Activated CD8-positive, alpha-beta memory T cell treated with anti-CD3 and anti-CD28 coated beads, Interleukin-2, amount 50 U/mL, for 24 hours (primary cell): ENCODE data around the gene EXOC3.

ENCODE experiments used
- DNase-seq: peaks from one replicate; pipeline ENCODE4 v3.0.0-alpha.2; 2020; ENCODE audit errors: extremely low read depth

EXOC3 gene

DNA sequence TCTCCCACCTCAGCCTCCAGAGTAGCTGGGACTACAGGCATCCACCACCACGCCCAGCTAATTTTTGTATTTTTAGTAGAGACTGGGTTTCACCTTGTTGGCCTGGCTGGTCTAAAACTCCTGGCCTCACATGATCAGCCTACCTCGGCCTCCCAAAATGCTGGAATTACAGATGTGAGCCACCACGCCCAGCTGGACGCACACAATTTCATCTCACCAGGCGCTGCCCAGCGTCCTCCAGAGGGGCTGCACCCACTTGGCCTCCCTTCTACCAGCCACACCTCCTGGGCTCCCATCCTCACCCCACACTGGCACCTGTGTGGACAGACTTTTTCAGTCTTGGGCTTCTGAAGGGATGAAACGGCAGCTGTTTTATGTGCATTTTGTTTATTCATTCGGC is 3.8 kb upstream of the EXOC3 start:
- no peak for DNase-seq

DNA sequence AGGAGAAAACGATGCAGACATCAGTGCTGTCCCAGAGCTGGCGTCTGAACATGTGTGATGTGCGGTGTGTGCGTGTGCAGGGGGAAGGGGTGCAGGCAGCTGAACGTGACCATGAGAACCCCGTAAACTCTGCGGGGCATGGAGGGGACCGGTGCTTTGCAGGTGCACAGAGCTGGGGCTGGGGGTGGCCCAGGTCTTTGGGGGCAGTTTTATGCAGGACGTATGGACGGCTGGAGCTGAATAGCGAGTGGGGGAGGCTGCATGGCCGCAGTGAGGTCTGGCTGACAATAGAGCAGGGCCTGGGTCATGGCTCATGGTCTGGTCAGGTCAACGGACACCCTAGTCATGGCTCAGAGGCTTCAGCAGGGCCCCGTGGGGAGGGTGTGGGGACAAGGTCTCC is 3.3 kb upstream of the EXOC3 start:
- DNase-seq = no peak

DNA sequence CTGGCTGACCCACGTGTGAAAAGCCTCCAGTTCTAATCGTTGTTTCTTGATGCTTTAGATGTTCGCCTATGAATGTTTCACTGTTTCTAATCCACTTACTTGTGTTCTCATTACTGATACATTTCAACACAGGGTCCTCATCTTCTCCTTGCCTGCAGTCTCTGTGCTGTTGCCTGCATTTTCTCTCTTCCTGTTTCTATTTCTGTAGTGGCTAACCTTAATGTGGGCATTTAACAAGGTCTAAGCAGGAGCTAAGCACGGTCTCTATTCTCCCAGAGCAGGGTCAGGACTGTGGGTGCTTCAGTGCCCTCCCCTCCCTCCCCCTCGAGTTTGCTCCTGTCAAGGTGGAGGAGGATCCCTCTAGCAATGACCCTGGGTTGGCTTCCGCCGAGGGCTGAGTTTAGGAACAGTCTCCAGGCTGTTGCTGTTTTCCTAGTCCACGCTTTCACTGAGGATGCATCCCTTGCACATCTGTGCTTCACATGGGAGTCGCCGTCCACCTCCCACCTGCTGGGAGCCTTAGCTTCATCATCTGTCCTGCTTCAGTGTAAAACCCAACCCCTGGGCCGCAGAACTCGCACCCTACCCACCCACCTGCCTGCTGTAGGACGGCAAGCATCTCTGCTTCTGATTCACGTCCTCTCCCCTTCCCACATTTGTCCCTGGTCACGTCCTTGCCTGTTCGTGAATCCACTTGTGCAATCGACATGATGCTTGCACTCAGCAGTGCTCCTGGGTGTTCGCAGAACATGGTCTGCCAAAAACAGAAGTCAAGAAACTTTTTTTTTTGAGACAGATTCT is 2.4 kb upstream of the EXOC3 start:
- DNase-seq = no peak

DNA sequence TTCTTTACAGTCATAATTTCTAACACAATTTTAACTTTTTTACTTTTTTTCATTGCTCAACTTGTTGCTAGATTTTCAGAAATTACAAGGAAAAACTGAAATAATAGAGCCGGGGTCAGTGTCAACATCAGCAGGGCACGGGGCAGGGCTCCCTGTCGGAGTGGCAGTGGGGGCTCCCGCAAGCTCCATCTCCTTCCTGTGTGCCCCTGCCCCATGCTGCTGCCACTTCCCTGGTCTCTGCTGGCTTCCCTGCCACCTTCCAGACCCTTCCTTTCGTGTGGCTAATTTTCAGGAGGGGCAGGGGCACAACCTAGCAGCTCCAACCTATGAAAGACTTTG is 1.0 kb upstream of the EXOC3 start:
- no peak for DNase-seq

DNA sequence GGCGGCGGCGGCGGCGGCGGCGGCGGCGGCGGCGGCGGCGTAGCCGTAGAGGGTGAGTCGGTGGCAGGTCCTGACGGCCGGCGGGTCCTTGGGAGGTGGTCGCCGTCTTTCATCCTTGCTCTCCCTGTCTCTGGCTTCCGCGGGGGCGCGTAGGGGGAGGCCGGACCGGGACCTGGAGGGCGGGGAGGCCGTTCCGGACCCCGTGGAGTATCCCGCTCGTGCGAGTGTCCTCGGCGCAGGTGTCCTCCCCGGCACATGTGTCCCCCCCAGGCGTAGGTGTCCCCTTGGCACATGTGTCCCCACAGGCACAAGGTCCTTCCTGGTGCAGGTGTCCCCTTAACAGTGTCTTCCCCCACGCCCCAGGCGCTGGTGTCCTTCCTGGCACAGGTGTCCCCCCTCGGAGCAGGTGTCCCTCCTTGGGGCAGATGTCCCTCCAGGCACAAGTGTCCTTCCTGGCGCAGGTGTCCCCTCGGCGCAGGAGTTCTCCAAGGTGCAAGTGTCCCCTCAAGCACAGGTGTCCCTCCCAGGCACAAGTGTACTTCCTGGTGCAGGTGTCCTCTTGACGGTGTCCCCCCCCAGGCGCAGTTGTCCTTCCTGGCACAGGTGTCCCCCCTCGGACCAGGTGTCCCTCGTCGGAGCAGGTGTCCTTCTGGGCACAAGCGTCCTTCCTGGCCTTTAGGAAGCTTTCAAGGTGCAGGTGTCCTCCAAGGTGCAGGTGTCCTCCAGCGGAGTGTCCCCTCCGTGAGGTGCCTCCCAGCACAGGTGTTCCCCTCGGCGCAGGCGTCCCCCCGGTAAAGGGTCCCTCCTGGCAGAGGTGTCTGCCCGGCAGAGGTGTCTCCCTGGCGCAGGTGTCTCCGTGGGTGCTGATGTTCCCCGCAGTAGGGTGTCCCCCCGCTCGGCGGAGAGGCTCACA is 519 bp downstream of the EXOC3 start:
- no peak for DNase-seq

DNA sequence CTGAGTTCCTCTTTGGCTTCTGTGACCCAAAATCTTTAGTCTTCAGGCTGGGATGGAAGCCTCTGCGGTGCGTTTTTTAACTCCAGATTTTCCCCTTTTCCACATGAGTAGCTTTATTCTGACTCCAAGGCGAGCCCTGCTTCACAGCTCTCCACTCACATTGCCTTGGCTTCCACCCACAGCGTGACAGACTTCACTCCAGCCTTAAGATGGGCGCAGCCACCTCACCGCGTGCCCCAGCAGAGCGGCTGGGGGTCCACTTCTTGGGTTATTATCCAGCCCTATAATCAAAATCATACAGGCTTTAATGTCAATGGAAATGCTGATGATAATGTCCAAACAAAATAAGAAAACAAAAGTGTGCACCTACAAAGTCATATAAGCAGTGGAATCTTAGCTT is 1.2 kb downstream of the EXOC3 start:
- no peak for DNase-seq

DNA sequence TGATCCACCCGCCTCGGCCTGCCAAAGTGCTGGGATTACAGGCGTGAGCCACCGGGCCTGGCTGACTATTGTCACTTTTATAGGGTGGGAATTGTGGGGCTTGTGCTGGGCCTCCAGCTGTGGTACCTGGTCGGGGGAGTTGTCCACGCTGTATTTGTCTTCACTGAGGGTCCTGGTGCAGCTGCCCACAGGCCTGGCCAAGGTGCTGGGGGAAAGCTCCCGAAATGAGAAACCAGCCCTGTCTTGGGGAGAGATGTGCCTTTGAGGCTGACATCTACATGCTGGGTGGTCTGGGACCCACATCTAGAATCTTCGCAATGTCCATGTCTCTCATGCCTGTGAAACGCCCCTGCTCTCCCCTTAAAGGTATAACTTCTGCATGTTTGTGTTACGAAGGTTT is 2.6 kb downstream of the EXOC3 start:
- no peak for DNase-seq

DNA sequence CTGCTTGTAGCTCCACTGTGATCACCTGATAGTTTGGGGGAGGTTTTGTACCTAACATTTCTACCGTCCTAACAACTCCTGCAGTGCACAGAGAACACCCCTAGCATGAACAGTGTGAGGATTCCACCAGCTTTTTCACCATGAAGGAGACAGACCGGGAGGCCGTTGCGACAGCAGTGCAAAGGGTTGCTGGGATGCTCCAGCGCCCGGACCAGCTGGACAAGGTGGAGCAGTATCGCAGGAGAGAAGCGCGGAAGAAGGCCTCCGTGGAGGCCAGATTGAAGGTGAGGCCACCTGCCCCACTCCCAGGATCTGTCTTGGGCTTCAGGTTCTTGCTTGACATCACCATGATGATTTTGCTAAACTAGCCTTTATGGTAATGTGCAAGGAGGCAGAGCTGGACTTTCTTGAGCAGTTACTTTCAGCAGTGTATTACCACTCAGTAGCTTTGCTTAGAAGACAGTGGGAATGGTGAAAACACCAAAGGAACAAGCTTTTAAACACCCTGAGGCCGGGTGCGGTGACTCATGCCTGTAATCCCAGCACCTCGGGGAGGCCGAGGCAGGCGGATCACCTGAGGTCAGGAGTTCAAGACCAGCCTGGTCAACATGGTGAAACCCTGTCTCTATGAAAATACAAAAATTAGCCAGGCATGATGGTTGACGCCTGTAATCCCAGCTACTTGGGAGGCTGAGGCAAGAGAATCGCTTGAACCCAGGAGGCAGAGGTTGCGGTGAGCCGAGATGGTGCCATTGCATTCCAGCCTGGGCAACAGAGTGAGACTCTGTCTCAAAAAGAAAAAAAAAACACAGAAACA is 3.3 kb downstream of the EXOC3 start:
- DNase-seq = no peak

DNA sequence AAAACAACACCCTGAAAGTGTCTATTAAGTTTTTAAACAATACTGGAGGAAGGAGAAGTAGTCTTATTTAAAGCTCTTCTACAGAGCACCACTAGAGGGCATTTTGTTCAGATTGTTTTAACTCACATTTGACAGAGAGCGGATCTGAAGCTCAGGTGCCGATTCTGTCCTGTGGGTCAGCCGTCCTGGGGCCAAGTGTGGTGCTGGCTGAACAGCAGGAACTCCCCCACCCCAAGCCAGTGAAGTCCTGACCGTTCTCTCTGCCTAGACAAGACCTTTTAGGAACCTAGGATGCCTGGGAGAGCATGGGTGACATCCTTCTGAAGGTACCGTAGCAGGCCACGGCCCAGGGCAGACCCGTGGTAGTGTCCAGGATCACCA is 3.9 kb downstream of the EXOC3 start:
- no peak for DNase-seq

DNA sequence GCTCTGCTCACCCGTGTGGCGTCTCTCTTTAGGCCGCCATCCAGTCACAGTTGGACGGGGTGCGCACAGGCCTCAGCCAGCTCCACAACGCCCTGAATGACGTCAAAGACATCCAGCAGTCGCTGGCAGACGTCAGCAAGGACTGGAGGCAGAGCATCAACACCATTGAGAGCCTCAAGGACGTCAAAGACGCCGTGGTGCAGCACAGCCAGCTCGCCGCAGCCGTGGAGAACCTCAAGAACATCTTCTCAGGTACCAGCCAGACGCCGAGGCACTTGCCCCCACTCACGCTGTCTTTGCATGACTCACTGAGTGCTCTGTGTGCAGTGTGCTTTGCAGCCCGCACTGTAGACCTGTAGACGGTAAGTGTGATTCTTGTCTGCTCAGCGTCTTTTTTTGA is 4.5 kb downstream of the EXOC3 start:
- no peak for DNase-seq

DNA sequence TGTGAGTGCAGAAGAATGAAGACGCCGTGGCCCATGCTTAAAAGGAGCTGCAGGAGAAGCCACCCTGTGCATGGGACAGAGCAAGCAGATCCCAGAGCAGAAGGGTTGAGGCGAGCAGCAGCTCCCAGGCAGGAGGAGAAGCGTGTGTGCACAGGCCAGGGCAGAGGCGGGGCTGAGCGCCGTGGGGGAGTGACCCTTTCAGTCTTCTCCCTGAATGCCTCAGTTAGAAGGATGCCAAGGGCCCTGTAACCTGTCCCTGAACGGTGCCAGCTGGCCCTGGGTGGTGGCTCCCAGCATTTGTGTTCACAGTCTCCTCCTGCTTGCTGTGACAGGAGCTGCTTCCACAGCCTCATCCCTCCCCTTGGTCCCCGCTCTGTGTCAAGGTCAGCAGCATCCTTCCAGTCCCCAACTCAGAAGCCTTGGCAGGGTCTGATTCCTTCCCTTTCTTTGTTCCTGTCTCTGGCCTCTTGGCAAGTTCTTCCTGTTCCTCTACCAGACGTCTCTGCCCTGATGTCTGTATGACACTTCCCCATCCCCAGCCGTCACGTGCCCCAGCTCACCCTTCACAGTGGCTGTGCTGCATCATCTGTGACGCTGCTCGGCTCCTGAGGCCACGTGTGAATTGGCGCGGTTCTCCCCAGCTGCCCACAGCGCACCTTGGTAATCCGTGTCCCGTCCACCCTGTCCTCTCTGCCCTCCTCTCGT is 5.2 kb downstream of the EXOC3 start:
- no peak for DNase-seq

DNA sequence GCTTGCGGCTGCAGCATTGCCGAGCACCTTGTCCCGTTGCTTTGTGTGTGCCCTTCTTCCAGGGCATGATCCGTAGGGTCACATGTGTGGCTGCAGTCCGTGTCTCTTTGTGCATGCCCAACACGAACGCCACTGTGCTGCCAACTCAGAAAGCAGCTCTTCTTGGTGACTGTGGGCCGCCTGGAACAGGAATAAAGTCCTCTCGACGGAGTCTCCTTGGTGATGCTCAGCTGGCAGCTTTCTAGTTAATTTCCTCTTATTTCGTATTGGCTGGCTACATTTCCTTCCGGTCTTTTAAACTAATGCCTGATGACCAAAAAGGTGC is 5.8 kb downstream of the EXOC3 start:
- no peak for DNase-seq

DNA sequence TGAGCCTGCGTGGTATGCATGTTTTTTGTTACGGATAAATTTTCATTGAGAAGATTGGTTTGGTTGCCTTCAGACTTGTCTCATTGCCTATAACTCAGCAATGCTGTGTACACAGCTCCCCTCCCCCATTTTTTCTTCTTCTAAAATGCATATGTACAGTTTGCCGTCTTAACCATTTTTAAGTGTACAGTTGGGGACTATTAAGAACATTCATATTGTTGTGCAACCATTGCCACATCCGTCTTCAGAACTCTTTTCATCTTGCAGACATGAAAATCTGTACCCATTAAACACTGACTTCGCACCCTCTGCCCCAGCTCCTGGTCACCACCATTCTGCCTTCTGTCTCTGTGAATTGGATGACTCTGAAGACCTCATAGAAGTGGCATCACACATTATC is 6.2 kb downstream of the EXOC3 start:
- no peak for DNase-seq

DNA sequence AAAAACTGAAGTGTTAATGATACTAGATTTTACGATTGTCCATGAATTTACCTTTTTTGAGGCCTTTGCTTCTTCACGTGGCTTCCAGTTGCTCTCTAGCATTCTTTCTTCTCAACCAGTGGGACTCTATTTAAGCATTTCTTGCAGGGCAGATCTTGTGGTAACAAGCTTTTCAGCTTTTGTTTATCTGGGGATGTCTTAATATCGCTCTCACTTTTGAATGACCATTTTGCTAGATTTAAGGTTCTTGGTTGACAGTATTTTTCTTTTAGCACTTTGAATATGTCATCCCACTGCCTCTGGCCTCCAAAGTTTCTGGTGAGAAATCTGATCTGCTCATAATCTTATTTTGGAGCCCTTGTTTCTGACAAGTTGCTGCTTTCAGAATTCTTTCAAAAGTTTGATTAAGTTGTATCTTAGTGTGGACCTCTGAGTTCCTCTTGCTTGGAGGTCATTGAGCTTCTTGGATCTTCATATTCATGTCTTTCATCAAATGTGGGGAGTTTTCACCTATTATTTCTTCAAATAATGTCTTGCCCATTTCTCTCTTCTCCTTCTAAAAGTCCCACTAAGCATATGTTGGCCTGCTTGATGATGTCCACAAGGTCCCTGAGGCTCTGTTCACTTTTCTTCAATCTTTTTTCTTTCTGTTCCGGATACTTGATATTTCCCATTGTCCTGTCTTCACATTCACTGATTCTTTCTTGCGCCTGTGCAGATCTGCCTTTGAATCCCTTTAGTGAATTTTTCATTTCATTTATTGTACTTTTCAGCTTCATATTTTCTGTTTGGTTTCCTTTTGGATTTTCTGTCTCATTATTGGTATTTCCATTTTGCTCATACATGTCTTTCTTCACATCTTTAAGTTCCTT is 8.8 kb downstream of the EXOC3 start:
- no peak for DNase-seq

DNA sequence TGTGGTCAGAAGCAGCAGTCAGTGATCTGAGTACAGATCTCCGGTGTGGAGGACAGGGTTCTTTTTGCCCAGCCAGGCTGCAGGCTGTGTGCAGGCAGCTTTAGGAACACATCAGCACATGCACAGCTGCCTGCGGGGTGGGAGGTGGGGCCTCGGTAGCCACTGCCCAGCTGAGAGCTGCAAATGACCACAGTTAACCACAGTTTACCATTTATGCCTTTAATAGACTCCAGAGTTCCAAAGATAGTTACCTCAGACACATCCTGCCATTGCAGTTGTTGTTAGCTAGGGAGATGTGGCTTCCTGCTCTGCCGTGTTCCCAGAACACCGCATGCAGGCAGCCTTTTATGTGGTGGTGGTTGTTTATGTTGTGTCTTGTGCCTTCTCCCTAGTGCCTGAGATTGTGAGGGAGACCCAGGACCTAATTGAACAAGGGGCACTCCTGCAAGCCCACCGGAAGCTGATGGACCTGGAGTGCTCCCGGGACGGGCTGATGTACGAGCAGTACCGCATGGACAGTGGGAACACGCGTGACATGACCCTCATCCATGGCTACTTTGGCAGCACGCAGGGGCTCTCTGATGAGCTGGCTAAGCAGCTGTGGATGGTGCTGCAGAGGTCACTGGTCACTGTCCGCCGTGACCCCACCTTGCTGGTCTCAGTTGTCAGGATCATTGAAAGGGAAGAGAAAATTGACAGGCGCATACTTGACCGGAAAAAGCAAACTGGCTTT is 10.2 kb downstream of the EXOC3 start:
- DNase-seq = no peak

DNA sequence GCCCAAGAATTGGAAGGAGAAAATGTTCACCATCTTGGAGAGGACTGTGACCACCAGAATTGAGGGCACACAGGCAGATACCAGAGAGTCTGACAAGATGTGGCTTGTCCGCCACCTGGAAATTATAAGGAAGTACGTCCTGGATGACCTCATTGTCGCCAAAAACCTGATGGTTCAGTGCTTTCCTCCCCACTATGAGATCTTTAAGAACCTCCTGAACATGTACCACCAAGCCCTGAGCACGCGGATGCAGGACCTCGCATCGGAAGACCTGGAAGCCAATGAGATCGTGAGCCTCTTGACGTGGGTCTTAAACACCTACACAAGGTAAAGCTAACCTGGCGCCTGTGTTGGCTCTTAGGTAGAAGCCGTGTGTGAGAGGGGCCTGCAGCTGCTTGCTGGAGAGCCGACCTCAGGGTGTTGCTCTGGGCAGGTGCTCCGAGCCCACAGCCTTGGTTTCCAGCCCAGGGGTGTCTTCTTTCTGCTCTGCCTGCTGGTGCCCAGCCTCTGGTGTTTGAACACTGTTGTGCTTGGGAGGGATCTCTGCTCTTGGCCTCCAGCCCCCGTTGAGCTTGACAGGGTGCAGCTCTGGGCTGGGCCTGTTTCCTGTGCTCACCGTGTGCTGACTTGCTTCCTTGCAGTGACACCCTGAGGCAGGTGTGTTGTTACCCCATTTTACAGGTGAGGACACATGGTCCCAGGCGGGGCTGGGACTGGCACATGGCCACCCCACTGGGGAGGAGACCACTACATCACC is 10.9 kb downstream of the EXOC3 start:
- DNase-seq = no peak

DNA sequence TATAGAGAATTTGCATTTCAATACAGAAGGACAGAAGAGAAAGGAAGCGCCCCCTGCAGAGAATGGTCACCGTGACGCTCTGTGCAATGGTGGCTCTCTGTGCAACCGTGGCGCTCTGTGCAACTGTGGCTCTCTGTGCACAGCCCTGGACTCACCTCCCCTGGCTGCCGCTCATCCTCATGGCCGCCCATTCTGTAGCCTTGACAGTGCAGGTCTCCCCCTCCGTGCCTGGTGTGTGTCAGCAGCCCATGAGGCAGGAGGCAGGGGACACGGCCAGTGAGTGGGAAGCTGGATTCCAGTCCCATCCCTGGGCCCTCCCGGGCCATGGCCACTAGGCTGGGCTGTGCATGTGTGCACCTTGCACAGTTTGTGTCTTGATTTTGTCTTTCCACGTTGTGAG is 12.0 kb downstream of the EXOC3 start:
- no peak for DNase-seq

DNA sequence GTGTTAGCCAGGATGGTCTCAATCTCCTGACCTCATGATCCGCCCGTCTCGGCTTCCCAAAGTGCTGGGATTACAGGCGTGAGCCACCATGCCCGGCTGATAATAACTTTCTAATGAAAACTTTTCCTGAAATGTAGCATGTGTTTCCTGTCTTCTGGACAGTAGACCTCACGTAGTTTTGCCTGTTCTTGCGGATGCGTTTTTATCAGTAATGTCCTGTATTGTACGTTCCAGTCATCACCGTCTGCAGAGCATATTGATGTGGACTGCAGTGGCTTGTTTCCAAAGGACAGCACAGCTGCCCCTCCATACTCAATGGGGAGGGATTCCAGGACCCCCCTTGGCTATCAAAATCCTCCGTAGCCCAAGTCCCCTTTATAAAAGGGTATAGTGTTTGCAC is 12.8 kb downstream of the EXOC3 start:
- DNase-seq = no peak

DNA sequence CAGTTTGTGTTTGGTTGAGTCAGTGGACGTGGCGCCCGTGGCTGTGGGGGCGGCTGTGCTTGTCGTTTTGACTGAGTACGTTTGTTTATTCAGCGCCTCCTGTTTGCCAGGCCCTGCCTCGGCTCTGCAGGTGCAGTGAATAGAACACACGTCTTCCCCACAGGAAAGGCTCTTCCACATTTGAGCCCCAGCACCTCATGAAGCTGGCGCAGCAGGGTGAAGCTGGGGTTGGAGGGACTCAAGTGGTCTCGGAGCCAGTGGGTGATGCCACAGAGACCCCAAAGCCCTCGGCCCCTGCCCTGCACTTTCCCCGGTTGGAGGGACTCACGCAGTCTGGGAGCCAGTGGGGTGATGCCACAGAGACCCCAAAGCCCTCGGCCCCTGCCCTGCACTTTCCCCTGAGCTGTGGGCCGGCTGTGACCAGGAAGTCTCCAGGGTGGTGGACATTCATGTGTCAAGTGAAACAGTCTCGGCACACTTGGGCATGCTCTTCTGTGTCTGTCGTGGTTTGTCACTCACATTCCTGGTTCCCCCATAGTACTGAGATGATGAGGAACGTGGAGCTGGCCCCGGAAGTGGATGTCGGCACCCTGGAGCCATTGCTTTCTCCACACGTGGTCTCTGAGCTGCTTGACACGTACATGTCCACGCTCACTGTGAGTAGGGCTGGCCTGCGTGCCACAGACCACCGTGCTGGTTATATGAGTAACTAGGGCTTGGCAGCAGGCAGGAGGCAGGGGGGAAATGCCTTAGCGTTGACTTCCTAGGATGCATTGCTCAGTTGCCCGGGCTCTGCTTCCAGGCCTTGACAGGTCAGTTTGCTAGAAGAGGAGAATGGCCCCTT is 13.6 kb downstream of the EXOC3 start:
- no peak for DNase-seq
